GM18511 (cell line): ENCODE results near the gene LBP.
"Not testable (repeated sequence)": the region's sequence is repeated elsewhere in the genome, so short reads cannot be mapped to it uniquely, and the experiment has no call there.

Experiments used
- ATAC-seq: cut with Tn5 transposase; IDR thresholded peaks from one replicate; pipeline ENCODE4 v1.9.1; 2021; ENCODE audit warnings: mild to moderate bottlenecking, moderate library complexity; ENCODE audit not compliant: unreplicated experiment

Gene LBP

GRCh38 chr20:38346741-38347140, 459 bp downstream of the LBP start:
- ATAC-seq = no peak

GRCh38 chr20:38349856-38350255, 3.6 kb downstream of the LBP start:
- ATAC-seq = no peak

GRCh38 chr20:38350879-38351775, 4.8 kb downstream of the LBP start:
- no peak for ATAC-seq

GRCh38 chr20:38353316-38353715, 7.0 kb downstream of the LBP start:
- ATAC-seq = no peak

- no peak for ATAC-seq
Measured at GRCh38 chr20:38354227-38354626, 7.9 kb downstream of the LBP start.

GRCh38 chr20:38355161-38356012, 9.1 kb downstream of the LBP start:
- ATAC-seq = no peak

GRCh38 chr20:38357653-38358207, 11.4 kb downstream of the LBP start:
- no peak for ATAC-seq

GRCh38 chr20:38358556-38358955, 12.3 kb downstream of the LBP start:
- ATAC-seq = no peak

- ATAC-seq = no peak
Measured at GRCh38 chr20:38363004-38363747, 16.9 kb downstream of the LBP start.

- no peak for ATAC-seq
Measured at GRCh38 chr20:38369389-38369788, 23.1 kb downstream of the LBP start.

GRCh38 chr20:38372806-38373205, 26.5 kb downstream of the LBP start:
- no peak for ATAC-seq

- ATAC-seq = no peak
Measured at GRCh38 chr20:38373231-38373867, 27.1 kb downstream of the LBP start.

GRCh38 chr20:38373898-38374297, 27.6 kb downstream of the LBP start:
- no peak for ATAC-seq

- no peak for ATAC-seq
Measured at GRCh38 chr20:38377039-38377685, 30.9 kb downstream of the LBP start.

- ATAC-seq = not testable (repeated sequence)
Measured at GRCh38 chr20:38377838-38378237, 31.6 kb downstream of the LBP start.

GRCh38 chr20:38383147-38383546, 36.9 kb downstream of the LBP start:
- ATAC-seq = no peak

- ATAC-seq = no peak
Measured at GRCh38 chr20:38386004-38386403, 39.7 kb downstream of the LBP start.

GRCh38 chr20:38386851-38387250, 40.6 kb downstream of the LBP start:
- no peak for ATAC-seq

- no peak for ATAC-seq
Measured at GRCh38 chr20:38387953-38388352, 41.7 kb downstream of the LBP start.

GRCh38 chr20:38392356-38392755, 46.1 kb downstream of the LBP start:
- ATAC-seq = no peak
